Peyer's patch (tissue), 4 donors: Measurements from ENCODE around the gene GOLGA5.

Source experiments
- POLR2A ChIP-seq, 2 donors: fragments of 450-650 bp; IDR thresholded peaks; one replicate each; pipeline ENCODE4 v1.5.1; 2017; ENCODE audit warnings: antibody characterized with exemption in 2 of 2, mild to moderate bottlenecking in 2 of 2, moderate library complexity in 2 of 2
- TF ChIP-seq, protein P1 (sequence below), 6 experiments: fragments of 450-650 bp in 4 of 6; fragments of 200-600 bp in 2 of 6; sonication (generic) in 1 of 6; IDR thresholded peaks; one replicate each; pipeline ENCODE4 v1.5.1; 2017 to 2019; ENCODE audit warnings: antibody characterized with exemption in 6 of 6, mild to moderate bottlenecking in 3 of 6, moderate library complexity in 1 of 6

DNA sequence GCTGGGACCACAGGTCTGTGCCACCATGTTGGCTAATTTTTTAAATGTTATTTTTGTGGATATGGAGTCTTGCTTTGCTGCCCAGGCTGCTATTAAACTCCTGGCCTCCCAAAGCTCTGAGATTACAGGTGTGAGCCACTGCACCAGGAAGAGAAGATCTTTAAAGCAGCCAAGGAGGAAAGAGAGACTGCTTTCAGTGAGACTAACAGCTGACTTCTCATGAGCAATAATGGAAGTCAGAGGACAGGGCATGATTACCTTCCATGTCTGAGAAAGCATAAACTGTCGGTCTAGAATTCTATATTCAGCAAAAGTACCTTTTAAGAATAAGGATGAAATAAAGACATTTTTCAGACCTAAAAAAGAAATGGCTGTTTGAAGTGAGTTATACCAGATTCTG is 71.6 kb downstream of the GOLGA5 start:
- TF ChIP-seq POLR2A (IDR thresholded peaks at IDR 0.05) = no peak
- TF ChIP-seq, protein P1, sequence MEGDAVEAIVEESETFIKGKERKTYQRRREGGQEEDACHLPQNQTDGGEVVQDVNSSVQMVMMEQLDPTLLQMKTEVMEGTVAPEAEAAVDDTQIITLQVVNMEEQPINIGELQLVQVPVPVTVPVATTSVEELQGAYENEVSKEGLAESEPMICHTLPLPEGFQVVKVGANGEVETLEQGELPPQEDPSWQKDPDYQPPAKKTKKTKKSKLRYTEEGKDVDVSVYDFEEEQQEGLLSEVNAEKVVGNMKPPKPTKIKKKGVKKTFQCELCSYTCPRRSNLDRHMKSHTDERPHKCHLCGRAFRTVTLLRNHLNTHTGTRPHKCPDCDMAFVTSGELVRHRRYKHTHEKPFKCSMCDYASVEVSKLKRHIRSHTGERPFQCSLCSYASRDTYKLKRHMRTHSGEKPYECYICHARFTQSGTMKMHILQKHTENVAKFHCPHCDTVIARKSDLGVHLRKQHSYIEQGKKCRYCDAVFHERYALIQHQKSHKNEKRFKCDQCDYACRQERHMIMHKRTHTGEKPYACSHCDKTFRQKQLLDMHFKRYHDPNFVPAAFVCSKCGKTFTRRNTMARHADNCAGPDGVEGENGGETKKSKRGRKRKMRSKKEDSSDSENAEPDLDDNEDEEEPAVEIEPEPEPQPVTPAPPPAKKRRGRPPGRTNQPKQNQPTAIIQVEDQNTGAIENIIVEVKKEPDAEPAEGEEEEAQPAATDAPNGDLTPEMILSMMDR (IDR thresholded peaks at IDR 0.05) = no peak
